M059J (cell line): ENCODE results near the gene SNCB. TPM values are rescaled to one million over a fixed set of nuclear protein-coding genes. Genes with fewer than 3 reads are reported as not detected.

ENCODE experiments used
- DNase-seq: peaks from one replicate; pipeline ENCODE4 v3.0.0-alpha.2; 2012; ENCODE audit warnings: low read depth
- total RNA-seq: library from RNA; depleted of rRNA; stranded (reverse); fragments of >200 nt; shearing (Covaris generic); gene quantifications from 2 replicates; pipeline ENCODE4 v1.2.3, GENCODE V29; 2014

SNCB gene
- total RNA-seq, 1 experiment from 2014 or later: not detected

DNA sequence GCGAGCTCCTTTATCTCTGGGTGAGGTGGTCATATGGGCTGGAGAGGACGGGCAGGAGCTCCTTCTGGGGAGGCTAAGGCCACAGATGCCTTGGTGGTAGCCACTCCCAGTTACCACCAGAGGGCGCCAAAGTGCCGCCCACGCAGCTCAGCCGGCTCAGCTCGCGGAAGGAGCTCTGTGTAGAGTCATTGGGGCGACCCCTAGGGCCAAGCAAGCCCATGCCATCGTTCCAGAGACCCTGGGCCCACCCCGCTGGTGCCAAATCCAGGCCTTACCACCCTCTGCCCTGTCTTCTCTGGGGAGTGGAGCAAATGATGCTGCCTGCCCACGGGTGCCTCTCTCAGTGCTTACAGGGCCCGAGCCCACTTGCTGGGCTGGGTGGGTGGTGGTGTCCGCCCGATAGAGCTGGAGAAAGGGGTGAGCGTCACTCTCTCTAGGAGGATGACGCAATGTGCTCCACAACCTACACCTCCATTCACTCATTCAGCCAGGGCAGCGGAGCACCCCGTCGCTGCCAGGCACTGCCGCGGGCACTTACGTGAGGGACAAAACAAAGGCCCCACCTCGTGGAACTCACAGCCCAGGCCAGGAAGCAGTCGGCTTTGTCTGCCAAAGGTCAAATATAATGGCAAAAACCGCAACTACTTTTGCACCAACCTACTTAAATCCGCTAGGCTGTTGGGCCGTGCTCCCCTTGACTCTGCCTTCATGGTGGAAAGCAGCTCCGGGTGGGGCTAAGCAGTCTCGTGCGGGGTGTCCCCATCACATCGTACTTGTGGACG lies 30.7 kb upstream of the SNCB start:
- peak; percentile 63 for DNase-seq

DNA sequence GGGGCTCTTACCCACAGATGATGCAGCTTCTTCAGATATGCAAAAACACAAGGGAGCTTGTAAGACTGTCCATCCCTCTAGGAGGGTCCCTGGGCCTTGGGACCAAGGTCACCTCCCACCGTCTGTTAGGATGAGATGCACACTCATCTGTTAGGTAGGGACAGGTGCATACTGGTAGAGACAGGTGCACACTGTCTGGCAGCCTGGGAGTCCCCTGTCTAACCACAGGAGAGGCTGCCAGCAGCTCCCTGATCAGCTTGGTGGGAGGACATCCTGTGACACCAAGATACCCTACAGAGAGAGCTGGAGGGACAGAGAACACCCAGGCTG lies 30.2 kb upstream of the SNCB start:
- no peak for DNase-seq

DNA sequence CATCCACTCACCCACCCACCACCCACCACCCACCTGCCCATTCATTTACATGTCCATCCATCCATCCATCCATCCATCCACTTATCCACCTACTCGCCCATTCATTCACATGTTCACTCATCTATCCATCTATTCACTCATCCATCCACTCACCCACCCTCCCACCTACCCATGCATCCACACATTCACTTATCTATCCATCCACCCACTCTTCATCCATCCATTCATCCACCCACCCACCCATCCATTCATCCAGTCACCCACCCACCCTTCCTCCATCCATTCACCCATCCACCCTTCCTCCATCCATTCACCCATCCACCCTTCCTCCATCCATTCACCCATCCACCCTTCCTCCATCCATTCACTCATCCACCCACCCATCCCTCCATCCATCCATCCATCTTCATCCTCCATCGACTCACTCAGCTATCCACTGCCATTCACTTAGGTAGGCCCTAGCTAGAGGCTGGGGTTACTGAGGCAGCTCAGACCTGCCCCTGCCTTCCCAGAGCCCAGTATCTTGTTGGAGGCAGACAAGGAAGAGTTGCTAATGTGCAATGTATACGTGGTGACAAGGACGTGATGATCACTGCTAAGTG lies 29.6 kb upstream of the SNCB start:
- DNase-seq: no peak

- DNase-seq: no peak
Measured at GRCh38 chr5:176659512-176659839, 29.1 kb upstream of the SNCB start.

- DNase-seq: peak; percentile 46
Measured at GRCh38 chr5:176658817-176659511, 28.6 kb upstream of the SNCB start.

GRCh38 chr5:176658007-176658599 lies 27.8 kb upstream of the SNCB start:
- DNase-seq: peak; percentile 61

GRCh38 chr5:176656467-176656990 lies 26.2 kb upstream of the SNCB start:
- DNase-seq: no peak

DNA sequence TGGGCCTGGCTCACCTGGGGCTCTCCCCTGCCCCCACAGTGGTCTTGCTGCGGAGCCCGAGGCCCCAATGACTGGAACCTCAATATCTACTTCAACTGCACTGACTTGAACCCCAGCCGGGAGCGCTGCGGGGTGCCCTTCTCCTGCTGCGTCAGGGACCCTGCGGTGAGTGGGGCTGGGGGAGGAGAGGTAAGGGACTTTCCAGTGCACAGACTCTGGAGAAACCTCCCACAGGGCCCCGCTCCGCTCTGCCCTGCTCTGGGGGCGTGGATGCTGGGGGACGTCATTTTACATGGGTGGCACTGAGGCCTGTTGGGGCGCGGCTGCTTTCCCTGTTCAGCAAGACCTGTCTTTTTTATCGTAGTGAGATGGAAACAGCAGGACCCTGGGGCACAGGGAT lies 24.5 kb upstream of the SNCB start:
- no peak for DNase-seq

DNA sequence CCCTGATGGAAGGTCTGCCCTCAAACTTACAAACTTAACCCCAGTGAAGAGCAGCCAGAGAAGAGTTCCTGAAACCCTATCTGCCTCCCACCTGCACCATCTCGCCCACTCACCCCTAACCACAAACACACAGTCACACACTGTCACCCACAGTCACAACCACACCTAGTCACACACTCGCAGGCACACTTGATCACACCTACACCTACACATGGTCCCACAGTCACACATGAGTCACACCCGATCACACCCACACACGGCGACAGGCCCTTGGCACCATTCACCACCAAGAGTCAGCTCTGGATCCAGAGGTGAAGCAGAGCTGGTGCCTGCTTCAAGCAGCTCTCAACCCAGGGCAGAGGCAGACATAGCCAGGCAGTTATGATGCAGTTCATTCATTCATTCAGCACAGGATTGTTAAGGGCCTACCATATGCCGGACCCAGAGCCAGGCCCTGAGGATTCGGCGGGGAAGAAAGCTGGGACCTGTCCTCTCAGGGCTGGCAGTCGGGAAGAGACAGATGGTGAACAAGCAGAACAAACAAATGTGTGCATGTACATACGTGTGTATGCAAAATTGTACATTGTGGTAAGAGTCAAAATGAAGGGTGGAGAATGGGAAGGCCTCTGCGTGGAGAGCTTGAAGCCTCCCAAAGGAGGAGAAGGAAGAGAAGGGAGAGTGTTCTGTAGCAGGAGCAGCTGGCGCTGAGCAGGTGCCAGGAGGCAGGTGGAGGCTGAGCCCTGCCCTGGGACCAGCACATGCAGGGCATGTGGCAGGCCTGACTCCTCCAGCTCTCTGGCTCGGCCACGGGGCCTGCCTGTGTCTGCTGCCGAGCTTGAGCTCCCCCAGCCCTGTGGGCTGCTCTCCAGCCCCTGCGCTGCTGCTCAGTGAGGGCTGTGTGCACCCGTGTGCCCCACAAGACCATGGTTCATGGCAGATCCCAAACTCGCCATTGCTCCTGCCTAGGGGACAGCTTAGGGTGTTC lies 23.4 kb upstream of the SNCB start:
- no peak for DNase-seq

DNA sequence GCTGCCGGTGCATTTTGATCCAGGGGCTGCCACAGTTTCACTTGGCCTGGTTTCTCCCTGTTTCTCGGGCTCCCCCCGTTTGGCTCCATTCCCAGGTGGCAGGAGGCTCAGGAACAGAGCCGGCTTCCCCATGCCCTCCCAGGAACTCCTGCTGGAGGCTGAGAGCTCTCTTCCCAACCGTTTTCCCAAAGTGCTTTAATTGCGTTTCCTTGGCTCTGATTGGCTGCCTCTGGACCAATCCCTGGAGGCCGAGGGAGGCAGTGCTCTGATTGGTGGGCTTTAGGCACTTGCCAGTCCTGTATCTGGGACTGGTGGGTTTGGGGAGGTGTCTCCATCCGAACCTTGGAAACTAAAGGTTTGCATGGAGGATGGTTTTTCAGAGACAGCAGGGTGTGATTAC lies 21.8 kb upstream of the SNCB start:
- DNase-seq: no peak

DNA sequence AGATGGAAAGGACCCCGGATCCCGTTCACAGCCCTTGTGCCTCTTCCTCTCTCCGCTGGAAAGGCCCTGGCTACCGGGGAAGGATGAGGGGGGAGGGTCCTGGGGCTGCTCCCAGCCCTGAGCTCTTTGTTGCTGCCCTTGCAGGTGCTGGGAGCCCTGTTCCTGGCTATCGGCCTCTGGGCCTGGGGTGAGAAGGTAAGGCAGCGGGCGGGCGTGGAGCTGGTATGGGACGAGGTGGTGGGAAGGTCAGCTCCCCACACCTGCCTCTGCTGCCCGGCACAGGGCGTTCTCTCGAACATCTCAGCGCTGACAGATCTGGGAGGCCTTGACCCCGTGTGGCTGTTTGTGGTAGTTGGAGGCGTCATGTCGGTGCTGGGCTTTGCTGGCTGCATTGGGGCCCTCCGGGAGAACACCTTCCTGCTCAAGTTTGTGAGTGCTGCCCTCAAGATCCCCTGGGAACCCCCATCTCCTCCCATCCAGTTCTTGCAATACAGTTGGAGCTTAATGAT lies 21.2 kb upstream of the SNCB start:
- DNase-seq: no peak

GRCh38 chr5:176650354-176650884 lies 20.1 kb upstream of the SNCB start:
- DNase-seq: no peak

DNA sequence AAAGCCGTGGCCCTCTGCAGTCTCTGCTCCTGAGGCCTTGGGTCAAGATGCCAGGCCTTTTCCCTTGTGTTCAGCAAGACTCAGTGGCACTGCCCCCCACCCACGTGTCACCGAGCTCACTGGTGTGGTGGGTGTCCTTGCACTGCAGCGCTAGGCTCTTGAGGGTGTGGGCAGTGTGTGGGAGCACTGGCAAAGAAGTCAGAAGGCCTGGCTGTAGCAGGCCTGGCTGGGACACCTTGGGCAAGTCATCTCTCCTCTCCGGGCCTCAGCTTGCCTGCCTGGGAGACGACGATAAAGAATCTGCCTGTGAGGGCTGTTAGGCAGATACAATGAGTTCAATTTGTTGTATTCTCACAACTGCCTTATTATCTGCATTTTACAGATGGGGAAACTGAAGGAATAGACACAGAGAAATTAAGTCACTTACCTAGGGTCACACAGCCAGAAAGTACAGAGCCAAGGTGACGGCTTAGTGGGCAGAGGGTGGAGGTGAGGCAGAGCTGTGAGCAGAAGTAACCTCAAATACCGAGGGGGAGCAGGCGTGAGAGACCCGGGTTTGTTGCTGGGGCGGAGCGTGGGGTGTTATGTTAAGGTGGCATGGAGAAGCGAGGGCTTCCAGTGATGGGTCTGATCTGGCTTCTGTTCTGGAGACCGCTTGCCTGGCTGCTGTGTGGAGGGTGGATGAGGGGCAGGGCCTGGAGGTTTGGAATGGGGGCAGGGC lies 18.3 kb upstream of the SNCB start:
- no peak for DNase-seq

DNA sequence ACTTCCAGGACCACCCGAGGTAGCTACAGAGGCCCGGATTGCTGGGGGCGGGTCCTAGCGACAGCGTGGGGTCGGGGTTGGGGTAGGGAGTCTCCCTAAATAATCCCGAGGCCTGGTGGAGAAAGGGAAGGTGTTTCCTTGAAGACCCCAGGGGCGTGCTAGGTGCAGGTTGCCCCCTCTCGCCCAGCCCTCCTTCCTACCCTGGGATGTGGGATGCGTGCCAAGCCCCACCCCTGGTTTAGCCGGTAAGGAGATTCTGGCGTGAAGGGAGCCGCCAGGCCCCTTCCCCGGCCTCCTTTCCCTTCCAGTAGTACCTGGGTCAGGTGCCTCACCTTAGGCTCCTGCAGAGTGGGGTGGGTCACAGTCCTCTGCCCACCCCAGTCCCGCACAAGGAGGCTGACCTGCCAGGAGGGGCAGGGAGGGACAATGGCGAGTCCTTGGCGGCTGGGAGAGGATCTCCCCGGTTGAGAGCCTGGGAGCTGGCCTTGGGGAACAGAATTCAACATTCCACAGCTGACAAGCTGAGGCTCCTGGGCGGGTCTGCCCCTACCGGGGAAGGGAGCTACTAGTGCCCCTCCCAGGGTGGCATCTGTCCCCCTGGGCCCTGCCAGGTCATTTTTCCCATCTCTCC lies 17.6 kb upstream of the SNCB start:
- DNase-seq: peak; percentile 24

DNA sequence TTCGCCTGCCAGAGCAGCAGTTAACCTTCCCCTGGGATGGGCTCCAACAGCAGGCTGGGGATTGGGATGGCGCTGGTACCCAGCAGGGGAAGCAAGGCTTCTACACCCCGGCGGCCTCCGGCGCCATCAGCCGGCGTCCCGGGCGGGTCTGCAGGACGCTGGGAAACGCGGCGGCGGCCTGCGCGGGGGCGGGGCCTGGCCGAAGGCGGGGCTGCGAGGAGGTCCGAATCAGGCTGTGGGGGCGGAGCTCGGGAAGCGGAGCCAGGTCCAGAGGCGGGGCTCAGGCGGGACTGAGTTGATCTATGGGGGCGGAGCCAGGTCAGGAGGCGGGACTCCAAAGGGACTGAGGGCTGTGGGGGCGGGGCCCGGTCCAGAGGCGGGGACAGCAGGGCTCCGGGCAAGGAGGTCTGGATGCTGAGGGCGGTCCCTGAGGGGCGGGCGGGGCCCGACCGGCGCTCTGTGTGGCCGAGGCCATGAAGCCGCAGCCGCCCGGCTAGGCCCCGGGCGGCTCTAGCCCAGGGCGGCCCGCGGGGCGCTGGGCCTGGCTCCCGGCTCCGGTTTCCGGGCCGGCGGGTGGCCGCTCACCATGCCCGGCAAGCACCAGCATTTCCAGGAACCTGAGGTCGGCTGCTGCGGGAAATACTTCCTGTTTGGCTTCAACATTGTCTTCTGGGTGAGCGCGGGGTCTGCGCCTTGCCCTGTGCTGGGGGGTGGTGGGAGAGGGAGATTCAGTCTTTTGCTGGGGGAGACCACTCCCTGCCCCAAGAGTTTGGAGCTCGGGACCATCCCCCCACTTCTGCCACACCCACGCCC lies 16.9 kb upstream of the SNCB start, which contains the start of gene TSPAN17:
TSS of gene TSPAN17 (plus strand) at position 455 of the 813 bp plus-strand sequence. CDS start at position 587, 132 bp downstream.
- peak; percentile 98 for DNase-seq

- DNase-seq: no peak
Measured at GRCh38 chr5:176646707-176647029, 16.3 kb upstream of the SNCB start.

GRCh38 chr5:176646049-176646706 lies 15.8 kb upstream of the SNCB start:
- DNase-seq: no peak
